ENCODE data around the gene OR4D11.
"Not testable (repeated sequence)": the region's sequence is repeated elsewhere in the genome, so short reads cannot be mapped to it uniquely, and the experiment has no call there.

Gene OR4D11

DNA sequence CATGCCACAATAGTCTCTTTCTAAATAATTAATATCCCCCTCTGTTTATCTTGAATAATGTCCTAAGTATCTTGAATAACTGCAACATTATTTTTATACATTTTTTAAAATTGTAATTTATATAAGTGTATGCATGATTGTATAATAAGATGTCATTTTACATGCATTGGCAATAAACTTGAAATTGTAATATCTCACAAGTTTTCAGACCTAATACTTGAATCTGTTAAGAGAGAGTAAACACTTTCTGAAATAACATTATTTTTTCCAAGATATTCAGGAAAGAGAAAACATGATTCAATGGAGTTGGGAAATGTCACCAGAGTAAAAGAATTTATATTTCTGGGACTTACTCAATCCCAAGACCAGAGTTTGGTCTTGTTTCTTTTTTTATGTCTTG is at the start of gene OR4D11:
Gene OR4D11 (plus strand): TSS at position 301 of the 400 bp plus-strand sequence. CDS start 0 bp downstream, at position 301.
- in situ Hi-C loops (cut with MboI; ENCODE audit: low sequenced_read_pairs) = no loop called here

DNA sequence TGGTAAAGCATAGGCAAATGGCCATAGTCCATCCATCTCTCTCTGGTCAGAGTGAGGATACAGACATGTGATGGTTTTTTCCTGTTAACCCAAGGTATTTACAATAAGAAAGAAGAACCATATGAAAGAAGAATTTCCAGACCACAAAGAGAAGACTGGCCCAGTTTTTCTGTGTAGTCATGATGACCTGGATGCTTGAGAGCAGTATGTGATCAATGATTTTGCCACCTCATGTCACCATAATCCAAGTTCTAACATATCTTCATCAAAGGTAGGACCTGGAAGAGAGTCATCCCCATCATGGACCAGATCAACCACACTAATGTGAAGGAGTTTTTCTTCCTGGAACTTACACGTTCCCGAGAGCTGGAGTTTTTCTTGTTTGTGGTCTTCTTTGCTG is 46.7 kb upstream of the OR4D11 start, which contains the start of gene OR4D6:
Gene OR4D6 (plus strand): TSS at position 301 of the 400 bp plus-strand sequence. CDS start 0 bp downstream, at position 301.
- in situ Hi-C loops (cut with MboI; ENCODE audit: low sequenced_read_pairs) = no loop called here

GRCh38 chr11:59459916-59460315 is 43.5 kb upstream of the OR4D11 start:
- in situ Hi-C loops (cut with MboI; ENCODE audit: low sequenced_read_pairs) = no loop called here

DNA sequence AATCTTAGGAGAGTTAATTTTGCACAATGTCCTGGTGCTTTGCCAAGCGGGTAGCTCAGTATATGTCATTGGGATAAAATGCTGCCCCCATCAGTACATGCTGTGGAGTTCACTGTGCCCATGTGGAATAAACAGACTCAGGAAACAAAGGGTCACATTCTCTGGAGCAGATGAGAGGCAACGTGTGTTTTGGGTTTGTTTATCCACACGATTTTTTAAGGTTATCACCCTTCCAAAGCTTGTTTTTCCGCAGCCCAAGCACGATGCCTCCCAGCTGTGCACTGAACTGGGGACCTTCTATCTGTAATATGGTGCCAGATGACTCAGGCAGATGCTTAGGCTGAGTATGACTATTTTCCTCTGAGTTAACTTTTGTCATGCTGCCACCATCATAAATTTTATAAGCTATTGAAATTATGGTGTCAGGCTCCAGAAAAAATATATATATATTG is 40.2 kb upstream of the OR4D11 start:
- in situ Hi-C loops (cut with MboI; ENCODE audit: low sequenced_read_pairs) = no loop called here

- in situ Hi-C loops (cut with MboI; ENCODE audit: low sequenced_read_pairs) = no loop called here
These were observed 30.4 kb upstream of the OR4D11 start, which contains the start of gene OR4D10 for GRCh38 chr11:59473015-59473414. Gene OR4D10, plus strand, starts transcription at chr11:59473315. Its CDS starts 4,115 bp downstream, at chr11:59477430.

DNA sequence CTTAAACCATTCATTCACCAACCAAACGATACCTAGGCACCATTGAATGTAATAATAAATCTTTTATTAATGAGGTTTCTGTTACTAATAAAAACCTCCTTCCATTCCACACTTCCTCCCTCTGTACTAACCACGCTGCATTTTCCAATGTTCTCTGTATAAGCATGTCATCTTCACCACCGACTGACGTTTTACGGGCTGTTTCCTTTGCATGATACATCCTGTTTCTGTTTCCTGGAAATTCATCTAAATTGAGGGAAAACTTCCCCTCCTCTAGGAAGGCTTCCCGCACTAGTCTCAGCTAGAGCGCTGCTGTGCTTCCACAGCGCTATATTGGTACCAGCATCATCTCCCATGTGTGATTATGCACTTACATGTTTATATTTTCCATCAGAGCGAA is 28.2 kb upstream of the OR4D11 start:
- in situ Hi-C loops (cut with MboI; ENCODE audit: low sequenced_read_pairs) = no loop called here

- in situ Hi-C loops (cut with MboI; ENCODE audit: low sequenced_read_pairs) = no loop called here
These were observed 23.5 kb upstream of the OR4D11 start for GRCh38 chr11:59479906-59480305.

GRCh38 chr11:59480359-59480758 is 23.0 kb upstream of the OR4D11 start:
- in situ Hi-C loops (cut with MboI; ENCODE audit: low sequenced_read_pairs) = no loop called here

- in situ Hi-C loops (cut with MboI; ENCODE audit: low sequenced_read_pairs) = no loop called here
These were observed 1.4 kb upstream of the OR4D11 start for GRCh38 chr11:59501931-59502330.

DNA sequence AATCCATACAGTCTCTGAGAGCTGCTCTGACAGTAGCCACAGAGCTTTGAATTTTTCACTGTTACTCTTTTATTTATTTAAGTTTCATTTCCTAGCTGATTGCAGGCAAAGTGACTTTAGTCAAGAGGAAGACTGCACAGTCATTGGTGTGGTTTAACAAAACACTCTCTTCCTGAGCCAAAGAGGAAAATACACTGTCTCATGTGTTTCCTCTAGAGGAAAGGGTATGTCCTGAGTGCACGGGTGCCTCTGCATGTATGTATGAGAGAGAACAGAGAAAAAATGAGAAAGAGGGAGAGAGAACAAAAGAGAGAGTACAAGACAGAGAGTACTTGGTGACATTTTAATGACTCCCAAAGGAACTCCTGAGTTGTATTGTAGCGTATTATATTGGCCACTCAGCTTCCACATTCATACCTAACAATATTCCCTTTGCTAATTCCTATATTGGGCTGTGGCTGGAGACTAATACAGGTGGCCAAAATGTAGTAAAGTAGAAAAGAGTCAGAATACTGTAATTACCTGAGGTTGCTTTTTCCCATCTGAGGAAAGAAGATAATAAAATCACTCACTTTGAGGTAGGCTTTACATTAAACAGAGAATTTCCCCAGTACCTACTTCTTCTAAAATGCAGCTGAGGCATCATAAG is 7.7 kb downstream of the OR4D11 start, which contains the start of gene OR4D9:
Gene OR4D9 (plus strand): TSS at position 599 of the 649 bp plus-strand sequence. CDS start 3,374 bp downstream, outside the sequence.
- in situ Hi-C loops (cut with MboI; ENCODE audit: low sequenced_read_pairs) = no loop called here

DNA sequence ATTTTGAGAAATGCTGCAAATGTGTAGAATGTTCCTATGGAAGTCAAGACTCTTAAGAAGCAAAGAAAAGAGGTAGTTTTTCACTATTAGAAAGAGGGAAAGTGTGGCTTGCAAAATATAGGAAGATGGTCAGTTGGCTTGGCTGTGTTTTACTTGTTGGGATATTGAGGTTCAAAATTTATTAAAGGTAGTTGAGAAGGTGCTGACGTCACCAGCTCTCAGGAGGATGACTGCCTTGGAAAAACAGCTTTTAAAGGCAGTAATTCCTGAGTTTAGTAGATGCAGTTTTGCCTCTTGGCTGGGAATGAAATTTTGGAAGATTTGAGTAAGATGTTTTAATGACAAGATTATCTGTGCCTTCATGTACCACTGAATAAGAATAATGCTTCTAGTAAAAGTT is 8.3 kb downstream of the OR4D11 start:
- in situ Hi-C loops (cut with MboI; ENCODE audit: low sequenced_read_pairs) = no loop called here

DNA sequence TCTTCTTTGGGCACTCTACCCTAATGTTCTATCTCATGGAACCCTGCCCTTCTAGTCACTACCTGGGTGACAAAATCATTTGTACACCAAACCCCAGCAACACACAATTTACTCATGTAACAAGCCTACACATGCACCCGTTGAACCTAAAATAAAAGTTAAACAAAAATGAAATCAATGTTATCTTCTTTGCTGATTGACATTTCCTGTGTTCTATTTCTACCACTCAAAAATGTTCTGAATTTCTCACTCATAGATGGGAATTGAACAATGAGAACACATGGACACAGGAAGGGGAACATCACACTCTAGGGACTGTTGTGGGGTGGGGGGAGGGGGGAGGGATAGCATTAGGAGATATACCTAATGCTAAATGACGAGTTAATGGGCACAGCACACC is 16.8 kb downstream of the OR4D11 start:
- in situ Hi-C loops (cut with MboI; ENCODE audit: low sequenced_read_pairs) = not testable (repeated sequence)

DNA sequence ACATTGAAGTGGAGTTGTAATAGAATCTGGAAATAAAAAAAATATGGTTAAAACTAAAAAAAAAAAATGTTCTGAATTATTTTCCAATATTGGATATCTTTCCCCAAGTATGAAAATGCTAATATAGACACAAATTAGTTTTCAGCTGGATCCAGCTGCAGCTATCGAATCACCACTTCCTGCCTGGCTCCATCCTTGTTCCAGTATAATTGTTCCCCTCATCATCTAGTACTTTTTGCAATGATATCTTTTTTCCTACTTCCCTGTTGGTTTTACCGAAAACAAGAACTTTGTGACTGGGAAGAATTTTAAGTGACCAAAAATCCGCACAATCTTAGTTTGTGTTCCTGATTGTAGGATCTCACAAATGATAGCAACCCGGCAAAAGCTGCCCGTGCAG is 17.4 kb downstream of the OR4D11 start:
- in situ Hi-C loops (cut with MboI; ENCODE audit: low sequenced_read_pairs) = no loop called here

GRCh38 chr11:59523541-59523940 is 20.2 kb downstream of the OR4D11 start:
- in situ Hi-C loops (cut with MboI; ENCODE audit: low sequenced_read_pairs) = no loop called here

DNA sequence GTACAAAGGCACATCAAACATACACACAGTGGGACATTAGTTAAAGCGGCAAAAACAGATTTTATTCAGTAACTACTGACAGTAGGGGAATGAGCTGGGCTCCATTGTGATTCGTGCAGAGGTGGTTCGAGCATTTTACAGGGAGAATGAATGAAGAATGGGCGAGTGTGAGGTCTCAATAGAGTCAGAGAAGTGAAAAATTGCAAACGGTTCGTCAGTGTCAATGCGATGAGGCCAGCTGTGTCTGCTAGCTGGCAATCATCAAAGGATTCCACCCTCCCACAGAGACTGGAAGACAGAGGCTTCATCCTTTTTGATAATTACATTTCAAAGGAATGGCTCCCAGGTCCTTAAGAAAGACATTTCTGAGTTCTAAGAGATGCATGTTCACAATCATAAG is 25.3 kb downstream of the OR4D11 start:
- in situ Hi-C loops (cut with MboI; ENCODE audit: low sequenced_read_pairs) = no loop called here

GRCh38 chr11:59532620-59533019 is 29.2 kb downstream of the OR4D11 start:
- in situ Hi-C loops (cut with MboI; ENCODE audit: low sequenced_read_pairs) = no loop called here

DNA sequence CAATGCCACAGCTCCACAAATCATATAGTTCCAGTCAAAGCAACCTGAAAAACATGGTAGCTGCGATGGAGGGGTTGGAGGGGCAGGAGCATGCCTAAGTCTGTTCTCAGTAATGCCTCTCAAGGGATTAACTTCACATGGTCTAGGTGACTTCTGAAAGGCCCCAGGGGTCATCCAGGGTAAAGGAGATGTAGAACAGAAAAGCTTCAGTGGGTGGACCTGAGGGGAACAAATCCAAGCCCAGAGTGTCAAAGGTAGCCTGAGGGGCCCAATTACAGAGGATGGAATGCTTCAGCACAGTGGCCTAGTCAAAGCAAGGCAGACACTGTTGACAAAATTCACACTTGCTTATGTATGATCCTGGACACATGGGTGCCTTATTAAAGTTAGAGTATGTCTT is 31.3 kb downstream of the OR4D11 start:
- in situ Hi-C loops (cut with MboI; ENCODE audit: low sequenced_read_pairs) = no loop called here

GRCh38 chr11:59542142-59542810 is 38.9 kb downstream of the OR4D11 start:
- in situ Hi-C loops (cut with MboI; ENCODE audit: low sequenced_read_pairs) = no loop called here

DNA sequence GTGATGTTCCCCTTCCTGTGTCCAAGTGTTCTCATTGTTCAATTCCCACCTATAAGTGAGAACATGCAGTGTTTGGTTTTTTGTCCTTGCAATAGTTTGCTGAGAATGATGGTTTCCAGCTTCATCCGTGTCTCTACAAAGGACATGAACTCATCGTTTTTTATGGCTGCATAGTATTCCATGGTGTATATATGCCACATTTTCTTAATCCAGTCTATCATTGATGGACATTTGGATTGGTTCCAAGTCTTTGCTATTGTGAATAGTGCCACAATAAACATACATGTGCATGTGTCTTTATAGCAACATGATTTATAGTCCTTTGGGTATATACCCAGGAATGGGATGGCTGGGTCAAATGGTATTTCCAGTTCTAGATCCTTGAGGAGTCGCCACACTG is 40.3 kb downstream of the OR4D11 start:
- in situ Hi-C loops (cut with MboI; ENCODE audit: low sequenced_read_pairs) = not testable (repeated sequence)

DNA sequence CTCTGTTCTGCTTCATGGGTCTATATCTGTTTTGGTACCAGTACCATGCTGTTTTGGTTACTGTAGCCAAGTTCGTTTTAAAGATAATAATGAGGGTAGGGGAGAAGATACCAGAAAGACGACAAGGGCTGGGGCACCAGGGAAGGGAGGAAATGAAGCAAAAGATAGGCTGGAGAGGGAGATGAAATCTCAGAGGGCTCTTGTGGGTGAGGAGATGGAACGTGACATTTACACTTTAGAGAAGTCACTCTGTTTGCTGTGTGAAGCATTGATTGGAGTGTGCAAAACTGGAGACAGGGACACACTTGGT is 41.4 kb downstream of the OR4D11 start:
- in situ Hi-C loops (cut with MboI; ENCODE audit: low sequenced_read_pairs) = no loop called here

GRCh38 chr11:59545179-59546020 is 42.0 kb downstream of the OR4D11 start:
- in situ Hi-C loops (cut with MboI; ENCODE audit: low sequenced_read_pairs) = no loop called here
